Thoracic aorta (tissue), 2 donors: ENCODE measurements around the gene IAH1. TPM values are rescaled to one million over a fixed set of nuclear protein-coding genes. Genes with fewer than 3 reads are reported as not detected.

Experiments
- ATAC-seq: fragments of 150-250 bp; one replicate; pipeline ENCODE4 v1.8.0; 2017; ENCODE audit warnings: low read depth; ENCODE audit not compliant: insufficient number of reproducible peaks, low FRiP score
- DNase-seq: peaks from one replicate; pipeline ENCODE4 v3.0.0-alpha.2; 2020; ENCODE audit warnings: low spot score
- H3K27ac ChIP-seq, 2 donors: fragments of 200-600 bp; sonication (generic); 1 replicate in 1 of 2; 2 replicates in 1 of 2; pipeline ENCODE4 v1.5.1; 2016; ENCODE audit warnings: mild to moderate bottlenecking in 2 of 2, moderate library complexity in 2 of 2
- H3K27me3 ChIP-seq: fragments of 200-600 bp; sonication (generic); replicated peaks from 2 replicates; pipeline ENCODE4 v1.6.0; 2016; ENCODE audit warnings: mild to moderate bottlenecking; ENCODE audit not compliant: insufficient read depth
- H3K36me3 ChIP-seq: fragments of 200-600 bp; sonication (generic); one replicate; pipeline ENCODE4 v1.5.1; 2016
- H3K4me1 ChIP-seq, 2 donors: fragments of 200-600 bp; sonication (generic); 1 replicate in 1 of 2; 2 replicates in 1 of 2; pipeline versions ENCODE4 v1.5.1 to v1.6.0; 2016; ENCODE audit warnings: low read depth in 2 of 2, mild to moderate bottlenecking in 1 of 2; ENCODE audit not compliant: control insufficient read depth in 1 of 2
- H3K4me3 ChIP-seq: fragments of 200-600 bp; sonication (generic); 2 replicates; pipeline ENCODE4 v1.5.1; 2016; ENCODE audit warnings: mild to moderate bottlenecking
- H3K9me3 ChIP-seq: fragments of 200-600 bp; sonication (generic); 2 replicates; pipeline ENCODE4 v1.5.1; 2016
- CTCF ChIP-seq: fragments of 200-600 bp; sonication (generic); IDR thresholded peaks from one replicate; pipeline ENCODE4 v1.5.1; 2019; ENCODE audit warnings: antibody characterized with exemption
- total RNA-seq, 2 donors: library from RNA; depleted of rRNA; stranded (reverse); fragments of >200 nt; gene quantifications; one replicate each; pipeline versions ENCODE4 v1.1.0 to v1.2.3, GENCODE V29; 2016

IAH1 gene
- total RNA-seq, 2 donors from 2014 or later, result 48.1 to 53.6 TPM

- DNase-seq (no peak), ATAC-seq (no peak)
- Histone ChIP-seq H3K9me3 (no peaks in the 10 kb centered on the region), H3K36me3 (peaks cover 31% of the 10 kb centered on the region), H3K27ac (no peak overlapping the region), H3K4me3 (no peak overlapping the region), H3K4me1 (no peaks in the 10 kb centered on the region), H3K27me3 (no peaks in the 10 kb centered on the region)
- no peak for TF ChIP-seq CTCF
Observed at GRCh38 chr2:9517118-9517782, 42.9 kb downstream of the IAH1 start.

GRCh38 chr2:9518163-9518562 lies 43.8 kb downstream of the IAH1 start:
- Histone ChIP-seq H3K27me3 (no peaks in the 10 kb centered on the region), H3K4me1 (no peaks in the 10 kb centered on the region), H3K9me3 (no peaks in the 10 kb centered on the region), H3K4me3 (no peak overlapping the region), H3K36me3 (peaks cover 30% of the 10 kb centered on the region), H3K27ac (no peak overlapping the region)
- no peak for ATAC-seq
- no peak for DNase-seq
- no peak for TF ChIP-seq CTCF

- peaks cover 24% of the 10 kb centered on the region for H3K36me3 ChIP-seq
- no peak for DNase-seq
Observed at GRCh38 chr2:9518780-9519179, 44.4 kb downstream of the IAH1 start.

GRCh38 chr2:9519250-9519649 lies 44.9 kb downstream of the IAH1 start:
- H3K36me3 ChIP-seq, result peaks cover 21% of the 10 kb centered on the region
- no peak overlapping the region for H3K4me3 ChIP-seq
- TF ChIP-seq CTCF, result no peak
- DNase-seq (no peak), ATAC-seq (no peak)
- H3K27me3 ChIP-seq, result no peaks in the 10 kb centered on the region
- no peak overlapping the region for H3K27ac ChIP-seq
- H3K4me1 ChIP-seq, result no peaks in the 10 kb centered on the region
- no peaks in the 10 kb centered on the region for H3K9me3 ChIP-seq

More at GRCh38 chr2:9518780-9519179, 44.4 kb downstream of the IAH1 start:
- Histone ChIP-seq H3K27ac (no peak overlapping the region), H3K4me3 (no peak overlapping the region), H3K4me1 (no peaks in the 10 kb centered on the region), H3K27me3 (no peaks in the 10 kb centered on the region), H3K9me3 (no peaks in the 10 kb centered on the region)
- TF ChIP-seq CTCF, result no peak
- no peak for ATAC-seq

GRCh38 chr2:9524291-9524690 lies 49.9 kb downstream of the IAH1 start:
- peaks cover 0 to 7% of the 10 kb centered on the region in 2 donors for H3K4me1 ChIP-seq
- DNase-seq, result no peak
- no peaks in the 10 kb centered on the region for H3K9me3 ChIP-seq
- no peak for TF ChIP-seq CTCF
- no peaks in the 10 kb centered on the region for H3K27me3 ChIP-seq
- ATAC-seq, result no peak
- H3K36me3 ChIP-seq, result peaks cover 28% of the 10 kb centered on the region
- H3K27ac ChIP-seq, result no peak overlapping the region
- H3K4me3 ChIP-seq, result no peak overlapping the region
